GM23248 (cell line): ENCODE data around the gene PAPPA.

Source experiments
- EZH2 ChIP-seq: fragments of 200-600 bp; sonication (generic); IDR thresholded peaks from 2 replicates; pipeline ENCODE4 v1.6.1; 2018; ENCODE audit warnings: antibody characterized with exemption, mild to moderate bottlenecking; ENCODE audit not compliant: insufficient read depth, poor library complexity, severe bottlenecking
- EZH2phosphoT487 ChIP-seq: fragments of 200-600 bp; sonication (generic); IDR thresholded peaks from 2 replicates; pipeline ENCODE4 v1.6.1; 2018; ENCODE audit warnings: antibody characterized with exemption, moderate library complexity, mild to moderate bottlenecking, low read depth; ENCODE audit not compliant: insufficient read depth

DNA sequence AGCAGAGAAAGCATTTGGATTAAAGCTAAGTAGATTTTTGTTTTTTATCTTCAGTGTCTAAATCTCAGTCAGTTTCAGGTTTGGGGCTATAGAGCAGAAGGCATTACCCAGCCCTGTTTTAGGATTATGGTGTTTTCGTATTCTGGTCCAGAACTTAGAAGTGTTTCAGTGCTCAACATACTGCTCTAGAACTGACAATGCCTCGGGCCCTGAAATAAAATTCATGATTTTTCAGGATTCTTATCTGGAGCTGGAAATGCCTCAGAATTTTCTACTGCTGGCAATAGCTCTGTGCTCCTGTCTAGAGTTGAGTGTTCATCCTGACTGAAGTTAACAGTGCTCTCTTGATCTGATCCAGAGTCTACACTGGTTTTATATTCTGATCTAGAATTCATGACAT is 163.9 kb downstream of the PAPPA start:
- no peak for TF ChIP-seq EZH2
- no peak for TF ChIP-seq EZH2phosphoT487
